GM12865 (cell line): ENCODE measurements around the gene TRPM7.
"Not testable (repeated sequence)": the region's sequence is repeated elsewhere in the genome, so short reads cannot be mapped to it uniquely, and the experiment has no call there.

Experiments used
- DNase-seq: peaks from one replicate; pipeline ENCODE4 v3.0.0; 2010; ENCODE audit warnings: low read depth
- H3K4me3 ChIP-seq: 2 replicates; pipeline ENCODE4 v1.5.1; 2011; ENCODE audit warnings: mild to moderate bottlenecking, low read depth, low read length, control low read depth
- CTCF ChIP-seq: IDR thresholded peaks from 2 replicates; pipeline ENCODE4 v1.5.1; 2011; ENCODE audit warnings: low read length, control low read depth, low read depth, inconsistent platforms; ENCODE audit not compliant: insufficient read depth; ENCODE audit errors: missing control alignments

Gene TRPM7

GRCh38 chr15:50628421-50628820 lies 58.2 kb downstream of the TRPM7 start:
- DNase-seq: no peak
- TF ChIP-seq CTCF: no peak
- H3K4me3 ChIP-seq: no peak overlapping the region

GRCh38 chr15:50627351-50628055 lies 59.1 kb downstream of the TRPM7 start:
- DNase-seq: no peak
- TF ChIP-seq CTCF: no peak
- no peak overlapping the region for H3K4me3 ChIP-seq

- TF ChIP-seq CTCF: no peak
These were observed 61.9 kb downstream of the TRPM7 start for GRCh38 chr15:50624616-50625168.

GRCh38 chr15:50622361-50622943 lies 64.1 kb downstream of the TRPM7 start:
- H3K4me3 ChIP-seq: not testable (repeated sequence)
- DNase-seq: peak; percentile 6

More at GRCh38 chr15:50624616-50625168, 61.9 kb downstream of the TRPM7 start:
- H3K4me3 ChIP-seq: no peak overlapping the region
- DNase-seq: no peak

GRCh38 chr15:50616960-50617359 lies 69.6 kb downstream of the TRPM7 start:
- H3K4me3 ChIP-seq, DNase-seq: not testable (repeated sequence)

- DNase-seq, H3K4me3 ChIP-seq: not testable (repeated sequence)
These were observed 70.0 kb downstream of the TRPM7 start for GRCh38 chr15:50616554-50616953.

GRCh38 chr15:50613600-50613999 lies 73.0 kb downstream of the TRPM7 start:
- no peak for TF ChIP-seq CTCF
- H3K4me3 ChIP-seq: no peak overlapping the region
- DNase-seq: no peak

GRCh38 chr15:50607129-50607528 lies 79.5 kb downstream of the TRPM7 start:
- no peak overlapping the region for H3K4me3 ChIP-seq
- TF ChIP-seq CTCF: no peak
- DNase-seq: no peak
